Uterus (tissue), 4 donors: ENCODE data around the gene MFAP4. TPM values are rescaled to one million over a fixed set of nuclear protein-coding genes. Genes with fewer than 3 reads are reported as not detected.
A peak's percentile ranks its signal among the peaks of the same experiment; 100 is the strongest.

Experiments used
- DNase-seq, 2 donors: peaks; one replicate each; pipeline ENCODE4 v3.0.0-alpha.2; 2019 to 2020
- H3K27ac ChIP-seq, 2 donors: fragments of 200-600 bp; sonication (generic); 1 replicate in 1 of 2; 2 replicates in 1 of 2; pipeline ENCODE4 v1.5.1; 2016 to 2018
- H3K27me3 ChIP-seq, 2 donors: fragments of 200-600 bp; sonication (generic); one replicate each; pipeline ENCODE4 v1.5.1; 2018 to 2019; ENCODE audit warnings: control low read depth in 1 of 2
- H3K36me3 ChIP-seq, 2 donors: fragments of 200-600 bp; sonication (generic); one replicate each; pipeline ENCODE4 v1.5.1; 2019; ENCODE audit warnings: control low read depth in 1 of 2
- H3K4me1 ChIP-seq, 2 donors: fragments of 200-600 bp; sonication (generic); one replicate each; pipeline ENCODE4 v1.5.1; 2018 to 2019; ENCODE audit warnings: control low read depth in 1 of 2
- H3K4me3 ChIP-seq, 2 donors: fragments of 200-600 bp; sonication (generic); 1 replicate in 1 of 2; 2 replicates in 1 of 2; pipeline ENCODE4 v1.5.1; 2018 to 2019; ENCODE audit warnings: mild to moderate bottlenecking in 1 of 2
- H3K9me3 ChIP-seq, 2 donors: fragments of 200-600 bp; sonication (generic); one replicate each; pipeline ENCODE4 v1.5.1; 2019; ENCODE audit warnings: control low read depth in 1 of 2
- CTCF ChIP-seq, 4 experiments: fragments of 200-600 bp in 2 of 4; fragments of 450-650 bp in 2 of 4; sonication (generic) in 2 of 4; IDR thresholded peaks; one replicate each; pipeline ENCODE4 v1.5.1; 2016 to 2019; ENCODE audit warnings: antibody characterized with exemption in 4 of 4, mild to moderate bottlenecking in 2 of 4, moderate library complexity in 1 of 4
- POLR2A ChIP-seq, 2 donors: fragments of 450-650 bp; IDR thresholded peaks; one replicate each; pipeline ENCODE4 v1.6.1; 2016; ENCODE audit warnings: antibody characterized with exemption in 2 of 2, mild to moderate bottlenecking in 1 of 2, moderate library complexity in 1 of 2
- intact Hi-C: fragments of 100-400 bp; cut with DNase I; formaldehyde crosslinking; loops from one replicate; pipeline ENCODE4 v1.15.1; 2023; ENCODE audit warnings: low total_unique reads
- total RNA-seq, 4 donors: library from RNA; depleted of rRNA in 3 of 4; stranded (reverse); fragments of >200 nt in 3 of 4; gene quantifications; one replicate each; pipeline versions ENCODE4 v1.1.0 to v1.2.4, GENCODE V29; 2014 to 2023
- donor health status: DM: yes; HTN: yes; CAD: no.

The MFAP4 gene
- total RNA-seq, 4 donors from 2014 or later = 81.2 to 149 (median 117) TPM

- TF ChIP-seq CTCF (IDR thresholded peaks at IDR 0.05) (no peak), POLR2A (IDR thresholded peaks at IDR 0.05) (no peak)
- Histone ChIP-seq H3K27ac (peak overlapping the region; percentile 52 to 62), H3K9me3 (no peaks in the 10 kb centered on the region), H3K36me3 (no peaks in the 10 kb centered on the region), H3K4me1 (peaks cover 9 to 22% of the 10 kb centered on the region in 2 donors), H3K27me3 (no peaks in the 10 kb centered on the region), H3K4me3 (no peak overlapping the region)
- intact Hi-C loops = no loop called here
- peak; percentile 13 for DNase-seq
These were observed 45.8 kb downstream of the MFAP4 start for GRCh38 chr17:19341211-19341631.

- TF ChIP-seq CTCF (IDR thresholded peaks at IDR 0.05) (no peak), POLR2A (IDR thresholded peaks at IDR 0.05) (no peak)
- H3K4me1 ChIP-seq = peaks cover 0 to 13% of the 10 kb centered on the region in 2 donors
- H3K4me3 ChIP-seq = no peak overlapping the region
- intact Hi-C loops = no loop called here
- peak in 1 of 2 donors; percentile 9 for DNase-seq
- H3K27me3 ChIP-seq = no peaks in the 10 kb centered on the region
- no peak overlapping the region for H3K27ac ChIP-seq
- no peaks in the 10 kb centered on the region for H3K9me3 ChIP-seq
- H3K36me3 ChIP-seq = no peaks in the 10 kb centered on the region
These were observed 47.6 kb downstream of the MFAP4 start for GRCh38 chr17:19339341-19339815.

- Histone ChIP-seq H3K4me3 (no peak overlapping the region), H3K27me3 (no peaks in the 10 kb centered on the region), H3K9me3 (no peaks in the 10 kb centered on the region), H3K27ac (no peak overlapping the region), H3K36me3 (no peaks in the 10 kb centered on the region), H3K4me1 (peaks cover 0 to 6% of the 10 kb centered on the region in 2 donors)
- TF ChIP-seq POLR2A (IDR thresholded peaks at IDR 0.05) = no peak
- peak; percentile 23 to 48 (median 40) for TF ChIP-seq CTCF (IDR thresholded peaks at IDR 0.05)
- no peak for DNase-seq
- intact Hi-C loops = no loop called here
These were observed 48.7 kb downstream of the MFAP4 start for GRCh38 chr17:19338031-19338990.

GRCh38 chr17:19337712-19338023 lies 49.3 kb downstream of the MFAP4 start:
- intact Hi-C loops = no loop called here
- H3K27ac ChIP-seq = peak overlapping the region in 1 of 2 donors; percentile 26
- DNase-seq = no peak
- no peaks in the 10 kb centered on the region for H3K27me3 ChIP-seq
- H3K4me1 ChIP-seq = peaks cover 0 to 2% of the 10 kb centered on the region in 2 donors
- no peaks in the 10 kb centered on the region for H3K36me3 ChIP-seq
- TF ChIP-seq CTCF (IDR thresholded peaks at IDR 0.05) (no peak), POLR2A (IDR thresholded peaks at IDR 0.05) (no peak)
- H3K9me3 ChIP-seq = no peaks in the 10 kb centered on the region
- no peak overlapping the region for H3K4me3 ChIP-seq
